Measurements from ENCODE around the gene KMT2E. TPM values are rescaled to one million over a fixed set of nuclear protein-coding genes. Genes with fewer than 3 reads are reported as not detected.

The KMT2E gene
- total RNA-seq, 1 donor from 2014 or later: 88.2 TPM

GRCh38 chr7:105084581-105084980, 70.6 kb downstream of the KMT2E start:
- no peak for TF ChIP-seq CTCF (IDR thresholded peaks at IDR 0.05)
- H3K27me3 ChIP-seq (ENCODE audit: low read depth): no peaks in the 10 kb centered on the region
- intact Hi-C loops (cut with DNase I): no loop called here
- DNase-seq: no peak
- H3K4me1 ChIP-seq: no peaks in the 10 kb centered on the region
- peak; percentile 62 to 76 for ATAC-seq
- no peaks in the 10 kb centered on the region for H3K9me3 ChIP-seq
- H3K36me3 ChIP-seq: peaks cover 91% of the 10 kb centered on the region
- no peak overlapping the region for H3K4me3 ChIP-seq
- H3K27ac ChIP-seq: no peak overlapping the region

GRCh38 chr7:105086850-105087249, 72.8 kb downstream of the KMT2E start:
- DNase-seq: no peak
- ATAC-seq: no peak
- H3K4me1 ChIP-seq: no peaks in the 10 kb centered on the region
- H3K27ac ChIP-seq: no peak overlapping the region
- peaks cover 90% of the 10 kb centered on the region for H3K36me3 ChIP-seq
- no peaks in the 10 kb centered on the region for H3K9me3 ChIP-seq
- H3K27me3 ChIP-seq (ENCODE audit: low read depth): no peaks in the 10 kb centered on the region
- no peak for TF ChIP-seq CTCF (IDR thresholded peaks at IDR 0.05)
- intact Hi-C loops (cut with DNase I): no loop called here
- no peak overlapping the region for H3K4me3 ChIP-seq

GRCh38 chr7:105087981-105088380, 74.0 kb downstream of the KMT2E start:
- Histone ChIP-seq H3K4me3 (no peak overlapping the region), H3K27me3 (ENCODE audit: low read depth) (no peaks in the 10 kb centered on the region), H3K36me3 (peaks cover 90% of the 10 kb centered on the region), H3K4me1 (no peaks in the 10 kb centered on the region), H3K9me3 (no peaks in the 10 kb centered on the region), H3K27ac (no peak overlapping the region)
- no peak for TF ChIP-seq CTCF (IDR thresholded peaks at IDR 0.05)
- ATAC-seq (peak in 1 of 2 donors; percentile 62), DNase-seq (no peak)
- intact Hi-C loops (cut with DNase I): no loop called here

- peaks cover 88% of the 10 kb centered on the region for H3K36me3 ChIP-seq
- no peak for TF ChIP-seq CTCF (IDR thresholded peaks at IDR 0.05)
- no peak overlapping the region for H3K27ac ChIP-seq
- no peak overlapping the region for H3K4me3 ChIP-seq
- no peaks in the 10 kb centered on the region for H3K27me3 ChIP-seq (ENCODE audit: low read depth)
- peak in 1 of 2 donors; percentile 30 for ATAC-seq
- intact Hi-C loops (cut with DNase I): no loop called here
- no peaks in the 10 kb centered on the region for H3K9me3 ChIP-seq
- no peaks in the 10 kb centered on the region for H3K4me1 ChIP-seq
- no peak for DNase-seq
Measured at GRCh38 chr7:105088456-105088855, 74.5 kb downstream of the KMT2E start.

- Histone ChIP-seq H3K4me1 (no peaks in the 10 kb centered on the region), H3K36me3 (peaks cover 69% of the 10 kb centered on the region), H3K9me3 (no peaks in the 10 kb centered on the region), H3K27ac (no peak overlapping the region), H3K4me3 (no peak overlapping the region), H3K27me3 (ENCODE audit: low read depth) (no peaks in the 10 kb centered on the region)
- intact Hi-C loops (cut with DNase I): no loop called here
- no peak for TF ChIP-seq CTCF (IDR thresholded peaks at IDR 0.05)
- no peak for ATAC-seq
- no peak for DNase-seq
Measured at GRCh38 chr7:105094966-105095365, 81.0 kb downstream of the KMT2E start.

- no peak overlapping the region for H3K4me3 ChIP-seq
- H3K4me1 ChIP-seq: no peaks in the 10 kb centered on the region
- DNase-seq (no peak), ATAC-seq (no peak)
- TF ChIP-seq CTCF (IDR thresholded peaks at IDR 0.05): no peak
- intact Hi-C loops (cut with DNase I): no loop called here
- H3K27ac ChIP-seq: no peak overlapping the region
- H3K27me3 ChIP-seq (ENCODE audit: low read depth): no peaks in the 10 kb centered on the region
- H3K9me3 ChIP-seq: no peaks in the 10 kb centered on the region
- peaks cover 71% of the 10 kb centered on the region for H3K36me3 ChIP-seq
Measured at GRCh38 chr7:105096306-105096705, 82.3 kb downstream of the KMT2E start.

Measured in lower lobe of right lung (tissue), 2 donors.